Measurements from ENCODE around the gene SPRY4. TPM values are rescaled to one million over a fixed set of nuclear protein-coding genes. Genes with fewer than 3 reads are reported as not detected.
A peak's percentile ranks its signal among the peaks of the same experiment; 100 is the strongest.

SPRY4 gene
- total RNA-seq, 4 donors from 2014 or later: 15.4 to 29.0 (median 24.5) TPM

DNA sequence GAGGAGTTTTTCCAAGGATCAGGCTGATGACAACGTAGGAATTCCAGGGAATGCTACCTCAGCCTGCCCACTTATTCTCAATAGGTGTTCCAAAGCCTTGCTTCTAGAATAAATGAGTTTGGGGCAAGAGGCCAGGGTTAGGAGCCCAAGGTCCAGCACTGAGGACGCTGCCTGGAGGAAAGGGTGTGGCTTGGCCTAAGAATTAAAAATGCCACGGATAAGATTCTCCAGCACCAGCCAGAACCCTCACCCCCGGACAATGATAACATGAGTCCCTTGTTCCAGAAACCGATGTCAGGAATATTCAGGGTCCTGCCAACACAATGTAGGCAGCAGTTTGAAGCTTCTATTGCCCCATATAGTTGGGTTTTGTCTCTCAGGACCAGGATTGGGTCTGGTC is 7.6 kb downstream of the SPRY4 start:
- intact Hi-C loops (cut with DNase I): loop anchor here (10.0 kb wide), 1 partner anchor 102 kb away; no protein-coding TSS in a partner anchor
- H3K4me1 ChIP-seq: peaks cover 56 to 93% (median 89%) of the 10 kb centered on the region in 4 donors
- peak overlapping the region in 2 of 4 donors; percentile 19 to 35 for H3K27ac ChIP-seq (replicated peaks in 1 of 4)
- TF ChIP-seq, protein P1, sequence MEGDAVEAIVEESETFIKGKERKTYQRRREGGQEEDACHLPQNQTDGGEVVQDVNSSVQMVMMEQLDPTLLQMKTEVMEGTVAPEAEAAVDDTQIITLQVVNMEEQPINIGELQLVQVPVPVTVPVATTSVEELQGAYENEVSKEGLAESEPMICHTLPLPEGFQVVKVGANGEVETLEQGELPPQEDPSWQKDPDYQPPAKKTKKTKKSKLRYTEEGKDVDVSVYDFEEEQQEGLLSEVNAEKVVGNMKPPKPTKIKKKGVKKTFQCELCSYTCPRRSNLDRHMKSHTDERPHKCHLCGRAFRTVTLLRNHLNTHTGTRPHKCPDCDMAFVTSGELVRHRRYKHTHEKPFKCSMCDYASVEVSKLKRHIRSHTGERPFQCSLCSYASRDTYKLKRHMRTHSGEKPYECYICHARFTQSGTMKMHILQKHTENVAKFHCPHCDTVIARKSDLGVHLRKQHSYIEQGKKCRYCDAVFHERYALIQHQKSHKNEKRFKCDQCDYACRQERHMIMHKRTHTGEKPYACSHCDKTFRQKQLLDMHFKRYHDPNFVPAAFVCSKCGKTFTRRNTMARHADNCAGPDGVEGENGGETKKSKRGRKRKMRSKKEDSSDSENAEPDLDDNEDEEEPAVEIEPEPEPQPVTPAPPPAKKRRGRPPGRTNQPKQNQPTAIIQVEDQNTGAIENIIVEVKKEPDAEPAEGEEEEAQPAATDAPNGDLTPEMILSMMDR (IDR thresholded peaks at IDR 0.05): no peak
- TF ChIP-seq POLR2AphosphoS5 (IDR thresholded peaks at IDR 0.05): no peak
- TF ChIP-seq POLR2A (IDR thresholded peaks at IDR 0.05; ENCODE audit: low read depth): no peak
- TF ChIP-seq EP300 (IDR thresholded peaks at IDR 0.05): no peak
- no peak for DNase-seq (ENCODE audit: extremely low spot score)
- H3K9me3 ChIP-seq: no peaks in the 10 kb centered on the region
- peaks cover 0 to 27% (median 8%) of the 10 kb centered on the region in 4 donors for H3K36me3 ChIP-seq
- no peak overlapping the region for H3K4me3 ChIP-seq
- WGBS: 59% methylated on average over 5 of the region's 5 CpGs
- H3K27me3 ChIP-seq: no peaks in the 10 kb centered on the region

GRCh38 chr5:142316681-142317080 is 8.1 kb downstream of the SPRY4 start:
- 80% methylated on average over 6 of the region's 6 CpGs for WGBS
- Histone ChIP-seq H3K27ac (replicated peaks in 1 of 4) (peak overlapping the region in 2 of 4 donors; percentile 19 to 35), H3K4me3 (no peak overlapping the region), H3K27me3 (no peaks in the 10 kb centered on the region), H3K4me1 (peaks cover 56 to 89% (median 86%) of the 10 kb centered on the region in 4 donors), H3K36me3 (peaks cover 0 to 32% (median 8%) of the 10 kb centered on the region in 4 donors), H3K9me3 (no peaks in the 10 kb centered on the region)
- TF ChIP-seq POLR2A (IDR thresholded peaks at IDR 0.05; ENCODE audit: low read depth) (no peak), POLR2AphosphoS5 (IDR thresholded peaks at IDR 0.05) (no peak), EP300 (IDR thresholded peaks at IDR 0.05) (no peak)
- TF ChIP-seq, protein P1 (IDR thresholded peaks at IDR 0.05): no peak
- intact Hi-C loops (cut with DNase I): loop anchor here (10.0 kb wide), 1 partner anchor 102 kb away; no protein-coding TSS in a partner anchor
- no peak for DNase-seq (ENCODE audit: extremely low spot score)

DNA sequence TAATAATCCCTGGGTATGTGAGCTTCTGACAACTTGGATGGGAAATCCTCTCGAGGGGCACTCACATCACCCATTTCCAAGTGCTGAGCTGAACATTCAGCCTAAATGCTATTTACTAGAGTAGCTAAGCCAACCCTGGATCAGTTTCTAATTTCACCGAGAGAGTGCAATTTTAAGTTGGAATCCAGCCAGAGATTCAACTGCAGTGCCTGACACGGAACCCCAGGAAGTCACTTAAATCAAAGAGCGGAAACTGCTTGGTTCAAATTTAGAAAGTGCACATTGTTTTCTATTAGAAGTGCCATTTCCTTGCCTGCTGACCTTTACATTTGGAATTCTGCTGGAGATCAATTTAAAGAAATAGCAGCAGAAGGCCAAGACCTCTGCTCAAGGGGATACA is 8.8 kb downstream of the SPRY4 start:
- Histone ChIP-seq H3K4me3 (no peak overlapping the region), H3K27me3 (no peaks in the 10 kb centered on the region), H3K27ac (replicated peaks in 1 of 4) (peak overlapping the region in 1 of 4 donors; percentile 35), H3K9me3 (no peaks in the 10 kb centered on the region), H3K4me1 (peaks cover 58 to 83% (median 79%) of the 10 kb centered on the region in 4 donors), H3K36me3 (peaks cover 0 to 38% (median 10%) of the 10 kb centered on the region in 4 donors)
- TF ChIP-seq POLR2AphosphoS5 (IDR thresholded peaks at IDR 0.05) (peak in 1 of 2 donors; percentile 13), POLR2A (IDR thresholded peaks at IDR 0.05; ENCODE audit: low read depth) (no peak)
- no peak for DNase-seq (ENCODE audit: extremely low spot score)
- WGBS: 7% methylated on average over 4 of the region's 4 CpGs
- intact Hi-C loops (cut with DNase I): loop anchor here (10.0 kb wide), 1 partner anchor 101 kb away; no protein-coding TSS in a partner anchor

GRCh38 chr5:142315096-142315900 is 9.5 kb downstream of the SPRY4 start:
- WGBS: 100% methylated on average over 4 of the region's 6 CpGs
- Histone ChIP-seq H3K27ac (replicated peaks in 1 of 4) (peak overlapping the region in 1 of 4 donors; percentile 3), H3K9me3 (no peaks in the 10 kb centered on the region), H3K36me3 (peaks cover 0 to 43% (median 11%) of the 10 kb centered on the region in 4 donors), H3K4me3 (no peak overlapping the region), H3K4me1 (peaks cover 58 to 76% (median 72%) of the 10 kb centered on the region in 4 donors), H3K27me3 (no peaks in the 10 kb centered on the region)
- no peak for DNase-seq (ENCODE audit: extremely low spot score)
- TF ChIP-seq, protein P1 (IDR thresholded peaks at IDR 0.05): no peak
- TF ChIP-seq POLR2A (IDR thresholded peaks at IDR 0.05; ENCODE audit: low read depth) (no peak), EP300 (IDR thresholded peaks at IDR 0.05) (no peak), POLR2AphosphoS5 (IDR thresholded peaks at IDR 0.05) (no peak)
- intact Hi-C loops (cut with DNase I): loop anchor here (10.0 kb wide), 1 partner anchor 100 kb away; no protein-coding TSS in a partner anchor

DNA sequence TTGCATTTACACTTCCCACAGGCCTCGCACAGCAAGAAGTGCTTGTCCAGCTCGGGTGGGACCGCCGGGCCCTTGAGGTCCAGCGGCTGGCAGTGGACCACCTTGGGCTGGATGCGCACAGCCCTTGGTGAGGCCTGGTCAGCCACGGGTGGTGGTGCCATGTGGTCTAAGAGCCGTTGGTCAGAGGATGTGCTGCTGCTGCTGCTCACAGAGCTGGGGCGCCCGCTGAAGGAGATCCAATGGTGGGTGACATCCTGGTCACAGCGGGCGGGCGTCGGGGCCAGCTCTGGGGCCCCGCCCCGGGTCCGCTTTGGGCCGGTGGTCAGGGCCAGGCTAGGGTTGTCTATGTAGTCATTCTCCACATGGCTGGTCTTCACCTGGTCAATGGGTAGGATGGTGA is 10.2 kb downstream of the SPRY4 start:
- intact Hi-C loops (cut with DNase I): loop anchor here (10.0 kb wide), 1 partner anchor 100 kb away; no protein-coding TSS in a partner anchor
- no peak for TF ChIP-seq POLR2A (IDR thresholded peaks at IDR 0.05; ENCODE audit: low read depth)
- TF ChIP-seq EP300 (IDR thresholded peaks at IDR 0.05): no peak
- TF ChIP-seq POLR2AphosphoS5 (IDR thresholded peaks at IDR 0.05): no peak
- TF ChIP-seq, protein P1 (IDR thresholded peaks at IDR 0.05): no peak
- H3K36me3 ChIP-seq: peaks cover 0 to 49% (median 11%) of the 10 kb centered on the region in 4 donors
- H3K9me3 ChIP-seq: no peaks in the 10 kb centered on the region
- H3K4me3 ChIP-seq: peak overlapping the region in 1 of 4 donors; percentile 3
- H3K27me3 ChIP-seq: no peaks in the 10 kb centered on the region
- DNase-seq (ENCODE audit: extremely low spot score): no peak
- H3K4me1 ChIP-seq: peaks cover 58 to 70% (median 65%) of the 10 kb centered on the region in 4 donors
- no peak overlapping the region for H3K27ac ChIP-seq (replicated peaks in 1 of 4)
- 100% methylated on average over 4 of the region's 18 CpGs for WGBS

All from esophagus muscularis mucosa (tissue), 4 donors.